NCI-H1694 (cell line): Measurements from ENCODE around the gene SESN1.
"Not testable (repeated sequence)": the region's sequence is repeated elsewhere in the genome, so short reads cannot be mapped to it uniquely, and the experiment has no call there.

Experiments used
- DNase-seq: peaks from one replicate; lab custom pipeline; 2025; lab: John Stamatoyannopoulos, UW

SESN1 gene

GRCh38 chr6:109094416-109095035, at the start of gene SESN1:
Gene SESN1 (minus strand): TSS chr6:109094846. CDS start chr6:109094073, 773 bp downstream.
- DNase-seq, result peak; percentile 42

GRCh38 chr6:109143191-109143590, 48.5 kb upstream of the SESN1 start:
- DNase-seq, result no peak

- DNase-seq, result not testable (repeated sequence)
Measured at GRCh38 chr6:109142067-109142466, 47.4 kb upstream of the SESN1 start.

GRCh38 chr6:109139109-109139508, 44.5 kb upstream of the SESN1 start:
- no peak for DNase-seq

GRCh38 chr6:109136530-109136929, 41.9 kb upstream of the SESN1 start:
- not testable (repeated sequence) for DNase-seq

- DNase-seq, result not testable (repeated sequence)
Measured at GRCh38 chr6:109136039-109136438, 41.4 kb upstream of the SESN1 start.

- not testable (repeated sequence) for DNase-seq
Measured at GRCh38 chr6:109135600-109135999, 41.0 kb upstream of the SESN1 start.

GRCh38 chr6:109130065-109130464, 35.4 kb upstream of the SESN1 start:
- DNase-seq, result no peak

GRCh38 chr6:109125504-109125903, 30.9 kb upstream of the SESN1 start:
- DNase-seq, result no peak

- DNase-seq, result no peak
Measured at GRCh38 chr6:109124219-109124618, 29.6 kb upstream of the SESN1 start.

GRCh38 chr6:109121411-109121810, 26.8 kb upstream of the SESN1 start:
- no peak for DNase-seq

GRCh38 chr6:109118871-109119354, 24.3 kb upstream of the SESN1 start:
- no peak for DNase-seq

GRCh38 chr6:109118337-109118736, 23.7 kb upstream of the SESN1 start:
- DNase-seq, result peak; percentile 0

GRCh38 chr6:109117346-109118035, 22.8 kb upstream of the SESN1 start:
- DNase-seq, result no peak

- DNase-seq, result not testable (repeated sequence)
Measured at GRCh38 chr6:109112663-109113062, 18.0 kb upstream of the SESN1 start.

- not testable (repeated sequence) for DNase-seq
Measured at GRCh38 chr6:109109663-109110062, 15.0 kb upstream of the SESN1 start.

GRCh38 chr6:109105681-109106080, 11.0 kb upstream of the SESN1 start:
- DNase-seq, result no peak

GRCh38 chr6:109104512-109104911, 9.9 kb upstream of the SESN1 start:
- DNase-seq, result no peak

GRCh38 chr6:109103942-109104341, 9.3 kb upstream of the SESN1 start:
- DNase-seq, result no peak

GRCh38 chr6:109102762-109103161, 8.1 kb upstream of the SESN1 start:
- no peak for DNase-seq

GRCh38 chr6:109097661-109098060, 3.0 kb upstream of the SESN1 start:
- DNase-seq, result no peak

- DNase-seq, result no peak
Measured at GRCh38 chr6:109096208-109096607, 1.6 kb upstream of the SESN1 start.

- no peak for DNase-seq
Measured at GRCh38 chr6:109095835-109096084, 1.1 kb upstream of the SESN1 start.
